Trophoblast cell (in vitro differentiated cells and primary cell): Measurements from ENCODE around the gene BABAM2.

Source experiments
- DNase-seq, 2 donors: peaks; one replicate each; pipeline ENCODE4 v3.0.0-alpha.2; 2016
- H2AFZ ChIP-seq: 2 replicates; pipeline ENCODE4 v1.6.1; 2013; ENCODE audit warnings: low read length, moderate library complexity, mild to moderate bottlenecking; ENCODE audit not compliant: insufficient read depth, poor library complexity
- H2AK5ac ChIP-seq: 2 replicates; pipeline ENCODE4 v1.6.1; 2013; ENCODE audit warnings: mild to moderate bottlenecking, low read length
- H2BK120ac ChIP-seq: 2 replicates; pipeline ENCODE4 v1.6.1; 2013; ENCODE audit warnings: low read length, mild to moderate bottlenecking, moderate library complexity; ENCODE audit not compliant: insufficient read depth, poor library complexity
- H2BK12ac ChIP-seq: 2 replicates; pipeline ENCODE4 v1.6.1; 2013; ENCODE audit warnings: mild to moderate bottlenecking, low read length, moderate library complexity
- H2BK5ac ChIP-seq: 2 replicates; pipeline ENCODE4 v1.6.1; 2013; ENCODE audit warnings: low read length, low read depth, moderate library complexity, mild to moderate bottlenecking; ENCODE audit not compliant: poor library complexity
- H3K14ac ChIP-seq: 2 replicates; pipeline ENCODE4 v1.6.1; 2013; ENCODE audit warnings: mild to moderate bottlenecking, low read length
- H3K18ac ChIP-seq: 2 replicates; pipeline ENCODE4 v1.6.1; 2013; ENCODE audit warnings: mild to moderate bottlenecking, low read length
- H3K23ac ChIP-seq: 2 replicates; pipeline ENCODE4 v1.6.1; 2013; ENCODE audit warnings: low read length
- H3K27ac ChIP-seq: 2 replicates; pipeline ENCODE4 v1.5.1; 2013; ENCODE audit warnings: low read depth, mild to moderate bottlenecking, inconsistent platforms, low read length, moderate library complexity
- H3K27me3 ChIP-seq: 2 replicates; pipeline ENCODE4 v1.6.1; 2013; ENCODE audit warnings: inconsistent platforms, mild to moderate bottlenecking, low read length, moderate library complexity; ENCODE audit not compliant: insufficient read depth
- H3K36me3 ChIP-seq, 2 experiments: 1 replicate in 1 of 2; 2 replicates in 1 of 2; pipeline ENCODE4 v1.6.1; 2013; ENCODE audit warnings: low read length in 2 of 2, mild to moderate bottlenecking in 2 of 2, moderate library complexity in 1 of 2; ENCODE audit not compliant: insufficient read depth in 2 of 2, control insufficient read depth in 1 of 2
- H3K4ac ChIP-seq: 2 replicates; pipeline ENCODE4 v1.6.1; 2013; ENCODE audit warnings: low read depth, mild to moderate bottlenecking, low read length, moderate library complexity
- H3K4me1 ChIP-seq, 2 experiments: 1 replicate in 1 of 2; 2 replicates in 1 of 2; pipeline ENCODE4 v1.6.1; 2013; ENCODE audit warnings: low read length in 2 of 2, mild to moderate bottlenecking in 2 of 2, moderate library complexity in 1 of 2; ENCODE audit not compliant: insufficient read depth in 2 of 2, control insufficient read depth in 1 of 2
- H3K4me2 ChIP-seq: 2 replicates; pipeline ENCODE4 v1.6.1; 2013; ENCODE audit warnings: inconsistent platforms, mild to moderate bottlenecking, low read length, moderate library complexity
- H3K4me3 ChIP-seq: 2 replicates; pipeline ENCODE4 v1.5.1; 2013; ENCODE audit warnings: mild to moderate bottlenecking, low read depth, low read length, inconsistent platforms
- H3K79me1 ChIP-seq: one replicate; pipeline ENCODE4 v1.6.1; 2013; ENCODE audit warnings: low read length
- H3K79me2 ChIP-seq: 2 replicates; pipeline ENCODE4 v1.6.1; 2013; ENCODE audit warnings: low read length, mild to moderate bottlenecking; ENCODE audit not compliant: control insufficient read depth, insufficient read depth, poor library complexity
- H3K9ac ChIP-seq: 2 replicates; pipeline ENCODE4 v1.6.1; 2013; ENCODE audit warnings: mild to moderate bottlenecking, low read length
- H3K9me3 ChIP-seq: 2 replicates; pipeline ENCODE4 v1.6.1; 2013; ENCODE audit warnings: low read depth, mild to moderate bottlenecking, control low read depth, inconsistent platforms, low read length; ENCODE audit not compliant: insufficient read depth
- H4K12ac ChIP-seq: 2 replicates; pipeline ENCODE4 v1.6.1; 2013; ENCODE audit warnings: low read depth, mild to moderate bottlenecking, low read length, moderate library complexity
- H4K8ac ChIP-seq: 2 replicates; pipeline ENCODE4 v1.6.1; 2013; ENCODE audit warnings: low read depth, mild to moderate bottlenecking, low read length, moderate library complexity
- H4K91ac ChIP-seq: one replicate; pipeline ENCODE4 v1.6.1; 2013; ENCODE audit warnings: low read depth, mild to moderate bottlenecking, low read length, moderate library complexity
- WGBS: extraction: QIAGEN DNeasy Blood & Tissue Kit; methylation state at CpG from one replicate; pipeline ENCODE4 v1.1.7; 2013; ENCODE audit warnings: missing lambda C conversion rate; ENCODE audit not compliant: insufficient read length, insufficient coverage; ENCODE audit errors: extremely low coverage; 5-methylcytosine and 5-hydroxymethylcytosine counted together

Gene BABAM2

DNA sequence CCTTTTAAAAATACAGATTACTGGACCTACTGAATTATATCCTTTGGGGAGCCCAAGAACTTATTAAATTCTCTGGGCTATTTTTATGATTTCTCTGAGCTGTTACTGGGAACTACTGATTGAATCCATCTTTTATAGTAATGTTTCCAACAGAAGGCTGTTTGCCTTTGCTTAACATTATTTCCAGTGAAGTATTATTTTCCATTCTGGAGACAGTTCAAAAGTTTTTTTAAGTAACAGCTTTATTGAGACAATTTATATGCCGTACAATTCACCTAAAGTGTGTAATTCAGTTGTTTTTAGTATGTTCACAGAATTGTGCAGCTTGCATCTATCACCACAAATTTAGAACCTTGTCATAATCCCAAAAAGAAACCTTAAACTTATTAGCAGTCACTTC lies 100.6 kb downstream of the BABAM2 start:
- H3K27ac ChIP-seq, result no peak overlapping the region
- no peak for DNase-seq
- H2AK5ac ChIP-seq, result no peak overlapping the region
- no peak overlapping the region for H4K12ac ChIP-seq
- no peak overlapping the region for H3K23ac ChIP-seq
- no peaks in the 10 kb centered on the region for H3K36me3 ChIP-seq
- H3K27me3 ChIP-seq, result no peaks in the 10 kb centered on the region
- H3K9ac ChIP-seq, result no peak overlapping the region
- no peak overlapping the region for H2BK5ac ChIP-seq
- no peak overlapping the region for H2BK120ac ChIP-seq
- no peak overlapping the region for H3K14ac ChIP-seq
- no peak overlapping the region for H3K4me3 ChIP-seq
- H2AFZ ChIP-seq, result no peak overlapping the region
- no peaks in the 10 kb centered on the region for H3K79me1 ChIP-seq
- H2BK12ac ChIP-seq, result no peak overlapping the region
- H3K9me3 ChIP-seq, result peaks cover 2% of the 10 kb centered on the region
- H4K8ac ChIP-seq, result no peak overlapping the region
- WGBS, result no CpG with 5 or more reads among the region's 1 CpG
- H4K91ac ChIP-seq, result no peak overlapping the region
- H3K79me2 ChIP-seq, result no peaks in the 10 kb centered on the region
- no peak overlapping the region for H3K4me2 ChIP-seq
- no peak overlapping the region for H3K18ac ChIP-seq
- peaks cover 0 to 2% of the 10 kb centered on the region in 2 experiments for H3K4me1 ChIP-seq
- H3K4ac ChIP-seq, result no peak overlapping the region

DNA sequence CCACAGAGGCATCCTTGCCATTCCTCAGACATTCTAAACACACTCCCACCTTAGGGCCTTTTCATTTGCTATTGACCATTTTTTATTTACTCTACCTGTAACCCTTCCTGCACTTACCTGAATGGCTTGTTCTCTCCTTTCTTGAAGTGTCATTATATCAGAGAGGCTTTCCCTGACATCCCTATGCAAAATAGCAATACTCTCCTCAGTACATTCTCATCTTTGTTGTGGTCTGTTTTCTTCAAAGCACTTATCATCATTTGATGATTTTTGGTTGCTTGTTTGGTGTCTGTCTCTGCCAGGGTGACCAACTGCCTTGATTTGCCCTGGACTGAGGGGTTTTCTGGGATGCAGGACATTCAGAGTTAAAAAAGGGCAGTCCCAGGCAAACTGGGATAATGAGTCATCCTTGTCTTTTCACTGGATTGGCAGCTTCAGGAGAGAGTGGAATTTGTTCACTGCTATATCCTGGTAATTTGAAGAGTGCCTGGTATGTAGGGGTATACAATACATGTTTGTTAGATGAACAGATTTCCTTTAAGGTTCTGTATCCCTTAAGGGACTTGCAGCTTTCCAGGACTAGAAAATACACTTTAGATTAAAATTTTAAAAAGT lies 102.4 kb downstream of the BABAM2 start:
- no peak overlapping the region for H3K4ac ChIP-seq
- no peaks in the 10 kb centered on the region for H3K79me2 ChIP-seq
- no peak overlapping the region for H3K23ac ChIP-seq
- H2AFZ ChIP-seq, result no peak overlapping the region
- no peak overlapping the region for H4K91ac ChIP-seq
- no peak overlapping the region for H2BK12ac ChIP-seq
- no peak overlapping the region for H4K12ac ChIP-seq
- H4K8ac ChIP-seq, result no peak overlapping the region
- H2BK120ac ChIP-seq, result no peak overlapping the region
- no peak overlapping the region for H3K4me2 ChIP-seq
- no peak overlapping the region for H3K9ac ChIP-seq
- H3K36me3 ChIP-seq, result no peaks in the 10 kb centered on the region
- peak; percentile 11 to 78 for DNase-seq
- H3K9me3 ChIP-seq, result peaks cover 2% of the 10 kb centered on the region
- no peaks in the 10 kb centered on the region for H3K79me1 ChIP-seq
- peaks cover 0 to 2% of the 10 kb centered on the region in 2 experiments for H3K4me1 ChIP-seq
- no peak overlapping the region for H2BK5ac ChIP-seq
- H3K4me3 ChIP-seq, result no peak overlapping the region
- no peaks in the 10 kb centered on the region for H3K27me3 ChIP-seq
- H3K14ac ChIP-seq, result no peak overlapping the region
- no peak overlapping the region for H2AK5ac ChIP-seq
- no peak overlapping the region for H3K18ac ChIP-seq
- peak overlapping the region; percentile 3 for H3K27ac ChIP-seq

DNA sequence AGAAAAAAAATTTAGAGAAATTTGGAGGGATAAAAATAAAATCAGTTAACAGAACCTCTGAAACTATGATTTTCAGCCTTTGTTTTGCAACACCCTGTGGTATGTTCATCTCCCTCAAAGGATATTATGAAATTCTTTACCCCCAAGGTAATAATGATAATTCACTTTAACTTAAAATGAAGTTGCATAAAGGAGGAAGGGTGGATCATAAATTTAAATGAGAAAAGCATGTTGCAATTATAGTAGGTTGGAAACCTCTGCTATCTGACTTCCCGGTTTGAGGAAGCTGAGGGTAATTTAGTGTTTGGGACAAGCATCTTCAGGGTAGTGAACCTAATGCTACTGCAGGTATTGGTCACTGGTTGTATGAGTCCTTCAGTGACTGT lies 102.9 kb downstream of the BABAM2 start:
- no CpG with 5 or more reads among the region's 1 CpG for WGBS
- no peak overlapping the region for H2AK5ac ChIP-seq
- no peak overlapping the region for H3K4ac ChIP-seq
- no peak overlapping the region for H3K9ac ChIP-seq
- H2AFZ ChIP-seq, result no peak overlapping the region
- no peak overlapping the region for H4K8ac ChIP-seq
- no peak overlapping the region for H3K4me2 ChIP-seq
- H3K18ac ChIP-seq, result no peak overlapping the region
- no peak overlapping the region for H3K14ac ChIP-seq
- H3K23ac ChIP-seq, result no peak overlapping the region
- no peak overlapping the region for H4K12ac ChIP-seq
- peaks cover 2% of the 10 kb centered on the region for H3K9me3 ChIP-seq
- H3K27me3 ChIP-seq, result no peaks in the 10 kb centered on the region
- no peak overlapping the region for H2BK12ac ChIP-seq
- H2BK120ac ChIP-seq, result no peak overlapping the region
- DNase-seq, result no peak
- H4K91ac ChIP-seq, result no peak overlapping the region
- H3K79me1 ChIP-seq, result no peaks in the 10 kb centered on the region
- no peak overlapping the region for H3K27ac ChIP-seq
- peaks cover 0 to 2% of the 10 kb centered on the region in 2 experiments for H3K4me1 ChIP-seq
- no peaks in the 10 kb centered on the region for H3K79me2 ChIP-seq
- H3K36me3 ChIP-seq, result no peaks in the 10 kb centered on the region
- H3K4me3 ChIP-seq, result no peak overlapping the region
- H2BK5ac ChIP-seq, result no peak overlapping the region

DNA sequence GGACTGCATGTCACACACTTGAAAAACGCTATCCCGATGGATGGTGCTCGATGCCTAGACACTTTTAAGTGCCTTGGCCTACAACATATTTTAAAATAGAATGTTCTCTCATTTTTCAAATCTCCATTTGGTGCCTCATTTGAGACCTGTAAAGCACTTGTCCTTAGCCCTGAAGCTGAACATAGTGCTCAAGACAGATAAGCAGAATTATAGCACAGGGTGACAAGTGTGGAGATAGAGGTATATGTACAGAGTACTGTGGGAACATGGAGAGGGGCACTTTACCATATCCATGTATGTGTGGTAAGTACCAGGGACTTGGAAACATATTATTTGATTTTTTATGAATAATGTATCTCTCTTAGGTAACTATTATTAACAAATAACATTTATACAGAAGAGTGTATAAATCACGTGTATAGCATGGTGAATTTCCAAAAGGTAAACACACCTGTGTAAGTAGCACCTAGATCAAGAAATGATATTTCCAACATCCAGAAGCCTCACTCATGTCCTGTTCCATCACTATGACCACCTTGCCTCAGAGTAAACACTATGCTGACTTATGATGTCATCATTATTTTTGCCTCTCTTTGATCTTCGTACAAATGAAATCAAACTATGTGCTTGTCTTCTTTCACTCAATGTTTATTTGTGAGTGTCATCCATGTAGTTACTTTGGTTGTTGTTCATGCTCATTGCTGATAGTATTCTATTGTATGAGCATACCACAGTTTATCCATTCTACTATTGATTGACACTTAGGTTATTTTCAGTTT lies 103.6 kb downstream of the BABAM2 start:
- no CpG with 5 or more reads among the region's 5 CpGs for WGBS
- H2AFZ ChIP-seq, result no peak overlapping the region
- no peak overlapping the region for H3K27ac ChIP-seq
- H2AK5ac ChIP-seq, result no peak overlapping the region
- H3K9me3 ChIP-seq, result peaks cover 2% of the 10 kb centered on the region
- H3K18ac ChIP-seq, result no peak overlapping the region
- H4K12ac ChIP-seq, result no peak overlapping the region
- DNase-seq, result no peak
- H2BK120ac ChIP-seq, result no peak overlapping the region
- H3K9ac ChIP-seq, result no peak overlapping the region
- no peak overlapping the region for H3K4ac ChIP-seq
- H3K4me1 ChIP-seq, result peaks cover 0 to 2% of the 10 kb centered on the region in 2 experiments
- H4K91ac ChIP-seq, result no peak overlapping the region
- H4K8ac ChIP-seq, result no peak overlapping the region
- no peak overlapping the region for H2BK5ac ChIP-seq
- H3K79me1 ChIP-seq, result no peaks in the 10 kb centered on the region
- H3K27me3 ChIP-seq, result no peaks in the 10 kb centered on the region
- no peak overlapping the region for H3K23ac ChIP-seq
- H3K4me2 ChIP-seq, result no peak overlapping the region
- H2BK12ac ChIP-seq, result no peak overlapping the region
- H3K79me2 ChIP-seq, result no peaks in the 10 kb centered on the region
- H3K4me3 ChIP-seq, result no peak overlapping the region
- no peaks in the 10 kb centered on the region for H3K36me3 ChIP-seq
- no peak overlapping the region for H3K14ac ChIP-seq
